B cell (primary cell): ENCODE results near the gene TRIP11. TPM values are rescaled to one million over a fixed set of nuclear protein-coding genes. Genes with fewer than 3 reads are reported as not detected.

ENCODE experiments used
- ATAC-seq: fragments of 200-7000 bp; cut with Tn5 transposase; one replicate; pipeline ENCODE4 v1.10.0; 2021; ENCODE audit warnings: low read depth, mild to moderate bottlenecking, moderate number of reproducible peaks, moderate library complexity
- CTCF ChIA-PET: fragments of 350-600 bp; sonication (Branson Sonifier 250); formaldehyde crosslinking; loops from one replicate; lab custom pipeline; 2021; ENCODE audit warnings: antibody characterized with exemption, inconsistent platforms; lab: Charles Lee
- POLR2A ChIA-PET: fragments of 350-600 bp; sonication (Branson Sonifier 250); formaldehyde crosslinking; loops from one replicate; lab custom pipeline; 2021; ENCODE audit warnings: antibody characterized with exemption; lab: Charles Lee
- DNase-seq: peaks from one replicate; pipeline ENCODE4 v3.0.0; 2013
- H2AFZ ChIP-seq: 2 replicates; pipeline ENCODE4 v1.6.1; 2012; ENCODE audit warnings: mild to moderate bottlenecking, low read depth, low read length; ENCODE audit not compliant: insufficient read depth, poor library complexity, severe bottlenecking
- H3K27ac ChIP-seq, 2 donors: 1 replicate in 1 of 2; 2 replicates in 1 of 2; pipeline ENCODE4 v1.5.1; 2012 to 2013; ENCODE audit warnings: low read length in 2 of 2, mild to moderate bottlenecking in 2 of 2, moderate library complexity in 1 of 2
- H3K27me3 ChIP-seq, 4 experiments: fragments of 200-600 bp in 1 of 4; sonication (generic) in 1 of 4; replicated peaks in 1 of 4; 1 replicate in 2 of 4; 2 replicates in 2 of 4; pipeline versions ENCODE4 v1.6.1 to v1.7.0; 2013 to 2016; ENCODE audit warnings: low read length in 3 of 4, mild to moderate bottlenecking in 2 of 4, mixed read lengths in 1 of 4, moderate library complexity in 1 of 4; ENCODE audit not compliant: insufficient read depth in 4 of 4, control insufficient read depth in 3 of 4; ENCODE audit errors: control extremely low read depth in 1 of 4
- H3K36me3 ChIP-seq, 2 experiments: replicated peaks in 1 of 2; 1 replicate in 1 of 2; 2 replicates in 1 of 2; pipeline versions ENCODE4 v1.6.1 to v1.7.1; 2013; ENCODE audit warnings: low read length in 1 of 2; ENCODE audit not compliant: insufficient read depth in 2 of 2, control insufficient read depth in 1 of 2; ENCODE audit errors: control extremely low read depth in 1 of 2, extremely low read depth in 1 of 2
- H3K4me1 ChIP-seq, 2 donors: fragments of 200-600 bp in 1 of 2; sonication (generic) in 1 of 2; 1 replicate in 1 of 2; 2 replicates in 1 of 2; pipeline versions ENCODE4 v1.5.1 to v1.6.1; 2013 to 2017; ENCODE audit warnings: low read length in 2 of 2; ENCODE audit not compliant: control insufficient read depth in 2 of 2, insufficient read depth in 2 of 2
- H3K4me2 ChIP-seq: replicated peaks from 2 replicates; pipeline ENCODE3; 2012; ENCODE audit warnings: mild to moderate bottlenecking, low read depth, low read length; ENCODE audit not compliant: poor library complexity, severe bottlenecking
- H3K4me3 ChIP-seq, 5 experiments: fragments of 200-600 bp in 1 of 5; sonication (generic) in 1 of 5; 1 replicate in 3 of 5; 2 replicates in 2 of 5; pipeline versions ENCODE4 v1.5.1 to v1.7.0; 2011 to 2016; ENCODE audit warnings: low read length in 4 of 5, mild to moderate bottlenecking in 4 of 5, low read depth in 2 of 5, control low read depth in 1 of 5, moderate library complexity in 1 of 5; ENCODE audit not compliant: insufficient read depth in 1 of 5; ENCODE audit errors: control extremely low read depth in 1 of 5, extremely low read depth in 1 of 5
- H3K79me2 ChIP-seq: fragments of 200-600 bp; sonication (generic); one replicate; pipeline ENCODE4 v1.6.0; 2016; ENCODE audit warnings: low read length; ENCODE audit not compliant: control insufficient read depth, insufficient read depth
- H3K9ac ChIP-seq: fragments of 200-600 bp; sonication (generic); 2 replicates; pipeline ENCODE4 v1.6.1; 2017; ENCODE audit warnings: mild to moderate bottlenecking, low read length, moderate library complexity
- H3K9me3 ChIP-seq, 3 donors: one replicate each; pipeline versions ENCODE4 v1.6.1 to v1.7.1; 2013; ENCODE audit warnings: low read length in 2 of 3; ENCODE audit not compliant: control insufficient read depth in 2 of 3, insufficient read depth in 1 of 3; ENCODE audit errors: control extremely low read depth in 1 of 3
- H4K20me1 ChIP-seq: 2 replicates; pipeline ENCODE4 v1.6.0; 2012; ENCODE audit warnings: mild to moderate bottlenecking, low read length; ENCODE audit not compliant: insufficient read depth, control insufficient read depth, poor library complexity, severe bottlenecking
- H3K27ac Mint-ChIP-seq: one replicate; pipeline ENCODE4 v1.8.0; 2021; ENCODE audit warnings: mixed read lengths
- H3K27me3 Mint-ChIP-seq: one replicate; pipeline ENCODE4 v1.8.0; 2021; ENCODE audit warnings: mixed read lengths
- H3K4me1 Mint-ChIP-seq: one replicate; pipeline ENCODE4 v1.8.0; 2021; ENCODE audit warnings: mixed read lengths
- H3K4me3 Mint-ChIP-seq: one replicate; pipeline ENCODE4 v1.8.0; 2021; ENCODE audit warnings: mixed read lengths
- H3K9me3 Mint-ChIP-seq: one replicate; pipeline ENCODE4 v1.8.0; 2022; ENCODE audit warnings: mixed read lengths; ENCODE audit not compliant: insufficient read depth
- EZH2 ChIP-seq: IDR thresholded peaks from 2 replicates; pipeline ENCODE4 v1.6.1; 2012; ENCODE audit warnings: borderline replicate concordance, low read depth, mild to moderate bottlenecking, moderate library complexity, low read length; ENCODE audit not compliant: insufficient read depth, poor library complexity, severe bottlenecking
- WGBS: methylation state at CpG from one replicate; pipeline ENCODE4 v1.1.5; 2013; ENCODE audit warnings: missing lambda C conversion rate; ENCODE audit not compliant: insufficient coverage; 5-methylcytosine and 5-hydroxymethylcytosine counted together
- intact Hi-C: fragments of 100-400 bp; cut with micrococcal nuclease; formaldehyde crosslinking; loops from one replicate; pipeline ENCODE4 v1.10.0; 2022
- polyA plus RNA-seq: library from polyadenylated mRNA; depleted of rRNA; stranded (reverse); fragments of >200 nt; gene quantifications from 2 replicates; pipeline ENCODE4 v1.2.3, GENCODE V29; 2012
- total RNA-seq, 2 donors: library from RNA; stranded (reverse); fragments of 120-200 nt in 1 of 2; gene quantifications; 1 replicate in 1 of 2; 2 replicates in 1 of 2; pipeline versions ENCODE4 v1.2.3 to v1.2.4, GENCODE V29; 2013 to 2022
- TF ChIP-seq, protein P1 (sequence below): fragments of 200-600 bp; IDR thresholded peaks from one replicate; pipeline ENCODE4 v1.8.0; 2022; ENCODE audit warnings: antibody characterized with exemption, mild to moderate bottlenecking

Gene TRIP11
- total and polyA plus RNA-seq, 2 donors (not counting 1 experiment from before 2014, with no cell fraction given): 6.4 to 62.2 TPM

- ATAC-seq (no peak), DNase-seq (no peak)
- H3K27me3 ChIP-seq: no peaks in the 10 kb centered on the region
- intact Hi-C loops: no loop called here
- peaks cover 11% of the 10 kb centered on the region for H4K20me1 ChIP-seq
- Mint-ChIP-seq H3K4me1 (no peaks in the 10 kb centered on the region), H3K9me3 (no peaks in the 10 kb centered on the region), H3K27me3 (no peaks in the 10 kb centered on the region), H3K4me3 (no peak overlapping the region), H3K27ac (no peak overlapping the region)
- POLR2A ChIA-PET: no interaction called here
- no peak overlapping the region for H3K4me3 ChIP-seq
- H3K79me2 ChIP-seq: peaks cover 4% of the 10 kb centered on the region
- CTCF ChIA-PET: no interaction called here
- H3K9ac ChIP-seq: no peak overlapping the region
- no peak overlapping the region for H3K4me2 ChIP-seq
- H3K36me3 ChIP-seq: peaks cover 9 to 71% of the 10 kb centered on the region in 2 experiments
- no peak overlapping the region for H2AFZ ChIP-seq
- H3K27ac ChIP-seq: no peak overlapping the region
- TF ChIP-seq, protein P1, sequence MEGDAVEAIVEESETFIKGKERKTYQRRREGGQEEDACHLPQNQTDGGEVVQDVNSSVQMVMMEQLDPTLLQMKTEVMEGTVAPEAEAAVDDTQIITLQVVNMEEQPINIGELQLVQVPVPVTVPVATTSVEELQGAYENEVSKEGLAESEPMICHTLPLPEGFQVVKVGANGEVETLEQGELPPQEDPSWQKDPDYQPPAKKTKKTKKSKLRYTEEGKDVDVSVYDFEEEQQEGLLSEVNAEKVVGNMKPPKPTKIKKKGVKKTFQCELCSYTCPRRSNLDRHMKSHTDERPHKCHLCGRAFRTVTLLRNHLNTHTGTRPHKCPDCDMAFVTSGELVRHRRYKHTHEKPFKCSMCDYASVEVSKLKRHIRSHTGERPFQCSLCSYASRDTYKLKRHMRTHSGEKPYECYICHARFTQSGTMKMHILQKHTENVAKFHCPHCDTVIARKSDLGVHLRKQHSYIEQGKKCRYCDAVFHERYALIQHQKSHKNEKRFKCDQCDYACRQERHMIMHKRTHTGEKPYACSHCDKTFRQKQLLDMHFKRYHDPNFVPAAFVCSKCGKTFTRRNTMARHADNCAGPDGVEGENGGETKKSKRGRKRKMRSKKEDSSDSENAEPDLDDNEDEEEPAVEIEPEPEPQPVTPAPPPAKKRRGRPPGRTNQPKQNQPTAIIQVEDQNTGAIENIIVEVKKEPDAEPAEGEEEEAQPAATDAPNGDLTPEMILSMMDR: no peak
- TF ChIP-seq EZH2: no peak
- no peaks in the 10 kb centered on the region for H3K9me3 ChIP-seq
- H3K4me1 ChIP-seq: no peaks in the 10 kb centered on the region
These were observed 25.8 kb downstream of the TRIP11 start for GRCh38 chr14:92014040-92014439.

GRCh38 chr14:92012121-92012748 lies 27.6 kb downstream of the TRIP11 start:
- Histone ChIP-seq H3K79me2 (peaks cover 4% of the 10 kb centered on the region), H3K9me3 (no peaks in the 10 kb centered on the region), H3K4me1 (no peaks in the 10 kb centered on the region), H3K4me2 (no peak overlapping the region), H3K27ac (no peak overlapping the region), H3K36me3 (peaks cover 9 to 71% of the 10 kb centered on the region in 2 experiments), H3K9ac (no peak overlapping the region), H3K27me3 (no peaks in the 10 kb centered on the region), H2AFZ (no peak overlapping the region), H3K4me3 (no peak overlapping the region), H4K20me1 (peaks cover 11% of the 10 kb centered on the region)
- DNase-seq (no peak), ATAC-seq (no peak)
- no peak overlapping the region for H3K4me3 Mint-ChIP-seq
- 100% methylated on average over 1 of the region's 4 CpGs for WGBS
- TF ChIP-seq, protein P1: no peak
- no peak for TF ChIP-seq EZH2
- CTCF ChIA-PET: interaction anchor here (0.6 to 2.0 kb wide), 2 partner anchors 15 to 77 kb away, joined by 4 to 7 read pairs; no protein-coding TSS in a partner anchor
- H3K4me1 Mint-ChIP-seq: no peaks in the 10 kb centered on the region
- H3K27ac Mint-ChIP-seq: no peak overlapping the region
- intact Hi-C loops: no loop called here
- no peaks in the 10 kb centered on the region for H3K9me3 Mint-ChIP-seq
- POLR2A ChIA-PET: no interaction called here
- no peaks in the 10 kb centered on the region for H3K27me3 Mint-ChIP-seq
